SH-SY5Y (cell line): Measurements from ENCODE around the gene LAMA3.

Experiments
- GATA2 ChIP-seq: IDR thresholded peaks from 2 replicates; pipeline ENCODE4 v1.6.1; 2011; ENCODE audit warnings: mild to moderate bottlenecking, low read depth, low read length
- GATA3 ChIP-seq: IDR thresholded peaks from 2 replicates; pipeline ENCODE4 v1.6.1; 2011; ENCODE audit warnings: low read depth, mild to moderate bottlenecking, low read length, moderate library complexity

DNA sequence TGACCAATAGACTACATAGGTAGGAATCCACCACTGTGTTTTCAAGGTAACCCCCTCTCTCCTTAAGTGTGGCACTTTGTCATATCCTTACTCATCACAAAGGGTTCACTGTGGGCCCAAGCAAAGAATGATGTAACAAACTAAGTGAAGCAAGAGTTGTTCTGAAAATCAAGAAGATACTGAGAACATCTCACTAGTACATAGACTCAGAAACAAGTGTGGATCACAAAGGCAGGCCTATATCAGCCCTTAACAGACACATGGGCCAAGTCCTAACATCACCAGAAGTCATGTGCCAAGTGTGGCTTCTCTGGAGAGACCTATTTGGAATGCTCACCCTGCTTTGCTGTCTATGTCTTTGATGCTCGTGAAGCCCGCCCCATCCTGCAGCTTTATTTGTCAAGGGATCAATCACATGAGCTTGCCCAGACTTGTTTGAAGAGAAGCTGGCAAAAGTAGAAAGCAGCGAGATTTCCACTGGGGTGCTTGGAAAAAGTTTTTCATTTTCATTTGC, 194.1 kb downstream of the LAMA3 start:
- TF ChIP-seq GATA3 (no peak), GATA2 (no peak)
